Stimulated activated naive CD8-positive, alpha-beta T cell treated with anti-CD3 and anti-CD28 coated beads, Interleukin-15, Interleukin-2, amounts not matched to agents 100 ng/mL and 50 ng/mL, for 24 hours (primary cell): ENCODE measurements around the gene HYAL1.
"Not testable (repeated sequence)": the region's sequence is repeated elsewhere in the genome, so short reads cannot be mapped to it uniquely, and the experiment has no call there.

ENCODE experiments used
- H3K27ac Mint-ChIP-seq: one replicate; pipeline ENCODE4 v1.8.0; 2021; ENCODE audit warnings: mild to moderate bottlenecking, mixed read lengths
- H3K27me3 Mint-ChIP-seq: one replicate; pipeline ENCODE4 v1.8.0; 2021; ENCODE audit warnings: mixed read lengths
- H3K36me3 Mint-ChIP-seq: one replicate; pipeline ENCODE4 v1.8.0; 2021; ENCODE audit warnings: low read depth, mixed read lengths
- H3K4me1 Mint-ChIP-seq: one replicate; pipeline ENCODE4 v1.8.0; 2021; ENCODE audit warnings: low read depth, mixed read lengths
- H3K4me3 Mint-ChIP-seq: one replicate; pipeline ENCODE4 v1.8.0; 2021; ENCODE audit warnings: mild to moderate bottlenecking, mixed read lengths
- H3K9me3 Mint-ChIP-seq: one replicate; pipeline ENCODE4 v1.8.0; 2021; ENCODE audit warnings: mixed read lengths

Gene HYAL1

GRCh38 chr3:50295553-50296431 is 7.6 kb downstream of the HYAL1 start:
- H3K27me3 Mint-ChIP-seq: no peaks in the 10 kb centered on the region
- peaks cover 34% of the 10 kb centered on the region for H3K4me1 Mint-ChIP-seq
- H3K9me3 Mint-ChIP-seq: no peaks in the 10 kb centered on the region
- no peak overlapping the region for H3K4me3 Mint-ChIP-seq
- peaks cover 5% of the 10 kb centered on the region for H3K36me3 Mint-ChIP-seq
- H3K27ac Mint-ChIP-seq: no peak overlapping the region

- no peak overlapping the region for H3K4me3 Mint-ChIP-seq
- peaks cover 28% of the 10 kb centered on the region for H3K4me1 Mint-ChIP-seq
- peaks cover 9% of the 10 kb centered on the region for H3K36me3 Mint-ChIP-seq
- H3K9me3 Mint-ChIP-seq: no peaks in the 10 kb centered on the region
- no peak overlapping the region for H3K27ac Mint-ChIP-seq
- H3K27me3 Mint-ChIP-seq: no peaks in the 10 kb centered on the region
These were observed 8.6 kb downstream of the HYAL1 start for GRCh38 chr3:50294492-50295403.

- peaks cover 16% of the 10 kb centered on the region for H3K36me3 Mint-ChIP-seq
- H3K27me3 Mint-ChIP-seq: no peaks in the 10 kb centered on the region
- peaks cover 25% of the 10 kb centered on the region for H3K4me1 Mint-ChIP-seq
These were observed 9.3 kb downstream of the HYAL1 start for GRCh38 chr3:50294089-50294488.

GRCh38 chr3:50293079-50293801 is 10.1 kb downstream of the HYAL1 start:
- Mint-ChIP-seq H3K9me3 (no peaks in the 10 kb centered on the region), H3K27me3 (no peaks in the 10 kb centered on the region), H3K4me3 (peak overlapping the region; percentile 87), H3K27ac (peak overlapping the region; percentile 94), H3K36me3 (peaks cover 23% of the 10 kb centered on the region), H3K4me1 (peaks cover 21% of the 10 kb centered on the region)

More at GRCh38 chr3:50294089-50294488, 9.3 kb downstream of the HYAL1 start:
- no peaks in the 10 kb centered on the region for H3K9me3 Mint-ChIP-seq
- no peak overlapping the region for H3K27ac Mint-ChIP-seq
- no peak overlapping the region for H3K4me3 Mint-ChIP-seq

- peak within 1 kb of the TSS; percentile 94 for H3K27ac Mint-ChIP-seq
- peaks cover 17% of the 10 kb centered on the region for H3K4me1 Mint-ChIP-seq
- no peaks in the 10 kb centered on the region for H3K27me3 Mint-ChIP-seq
- peak within 1 kb of the TSS; percentile 87 for H3K4me3 Mint-ChIP-seq
- H3K9me3 Mint-ChIP-seq: no peaks in the 10 kb centered on the region
- peaks cover 27% of the 10 kb centered on the region for H3K36me3 Mint-ChIP-seq
These were observed 11.0 kb downstream of the HYAL1 start, which contains the start of gene IFRD2 for GRCh38 chr3:50292159-50293078. TSS of gene IFRD2 (minus strand) at chr3:50292429. CDS start at chr3:50292274, 155 bp downstream.

GRCh38 chr3:50290161-50290641 is 13.2 kb downstream of the HYAL1 start:
- Mint-ChIP-seq H3K27me3 (no peaks in the 10 kb centered on the region), H3K27ac (peak overlapping the region; percentile 36), H3K9me3 (no peaks in the 10 kb centered on the region), H3K4me1 (peaks cover 17% of the 10 kb centered on the region), H3K4me3 (peak overlapping the region; percentile 87), H3K36me3 (peaks cover 39% of the 10 kb centered on the region)

- H3K4me1 Mint-ChIP-seq: peaks cover 17% of the 10 kb centered on the region
- H3K36me3 Mint-ChIP-seq: peaks cover 39% of the 10 kb centered on the region
- no peaks in the 10 kb centered on the region for H3K27me3 Mint-ChIP-seq
- peak overlapping the region; percentile 87 for H3K4me3 Mint-ChIP-seq
- H3K9me3 Mint-ChIP-seq: no peaks in the 10 kb centered on the region
- no peak overlapping the region for H3K27ac Mint-ChIP-seq
These were observed 14.2 kb downstream of the HYAL1 start for GRCh38 chr3:50289130-50289529.

- Mint-ChIP-seq H3K36me3 (peaks cover 39% of the 10 kb centered on the region), H3K27me3 (no peaks in the 10 kb centered on the region), H3K27ac (no peak overlapping the region), H3K9me3 (no peaks in the 10 kb centered on the region), H3K4me3 (no peak overlapping the region), H3K4me1 (peaks cover 17% of the 10 kb centered on the region)
These were observed 14.9 kb downstream of the HYAL1 start for GRCh38 chr3:50288387-50289007.

- Mint-ChIP-seq H3K9me3 (no peaks in the 10 kb centered on the region), H3K36me3 (peaks cover 39% of the 10 kb centered on the region), H3K4me3 (no peak overlapping the region), H3K4me1 (peaks cover 10% of the 10 kb centered on the region), H3K27ac (no peak overlapping the region), H3K27me3 (no peaks in the 10 kb centered on the region)
These were observed 16.1 kb downstream of the HYAL1 start for GRCh38 chr3:50287262-50287661.

GRCh38 chr3:50286322-50287227 is 16.8 kb downstream of the HYAL1 start:
- no peaks in the 10 kb centered on the region for H3K9me3 Mint-ChIP-seq
- no peak overlapping the region for H3K27ac Mint-ChIP-seq

GRCh38 chr3:50284121-50284520 is 19.3 kb downstream of the HYAL1 start:
- not testable (repeated sequence) for H3K27ac Mint-ChIP-seq, H3K27me3 Mint-ChIP-seq, H3K4me1 Mint-ChIP-seq, H3K4me3 Mint-ChIP-seq, H3K9me3 Mint-ChIP-seq
- peaks cover 23% of the 10 kb centered on the region for H3K36me3 Mint-ChIP-seq

More at GRCh38 chr3:50286322-50287227, 16.8 kb downstream of the HYAL1 start:
- H3K4me3 Mint-ChIP-seq: no peak overlapping the region
- H3K36me3 Mint-ChIP-seq: peaks cover 39% of the 10 kb centered on the region
- peaks cover 9% of the 10 kb centered on the region for H3K4me1 Mint-ChIP-seq
- no peaks in the 10 kb centered on the region for H3K27me3 Mint-ChIP-seq

- Mint-ChIP-seq H3K27me3 (peaks cover 23% of the 10 kb centered on the region), H3K36me3 (no peaks in the 10 kb centered on the region), H3K4me1 (peaks cover 16% of the 10 kb centered on the region), H3K9me3 (no peaks in the 10 kb centered on the region), H3K27ac (no peak overlapping the region), H3K4me3 (no peak overlapping the region)
These were observed 23.9 kb downstream of the HYAL1 start for GRCh38 chr3:50279255-50280016.
